AG08396 (cell line): ENCODE data around the gene ADAMTS16.

Source experiments
- DNase-seq: peaks from one replicate; pipeline ENCODE4 v3.0.0; 2012; ENCODE audit warnings: low spot score, mixed read lengths

The ADAMTS16 gene

GRCh38 chr5:5141625-5142525 is 1.7 kb downstream of the ADAMTS16 start:
- DNase-seq: peak; percentile 55

GRCh38 chr5:5144441-5144840 is 4.3 kb downstream of the ADAMTS16 start:
- no peak for DNase-seq

DNA sequence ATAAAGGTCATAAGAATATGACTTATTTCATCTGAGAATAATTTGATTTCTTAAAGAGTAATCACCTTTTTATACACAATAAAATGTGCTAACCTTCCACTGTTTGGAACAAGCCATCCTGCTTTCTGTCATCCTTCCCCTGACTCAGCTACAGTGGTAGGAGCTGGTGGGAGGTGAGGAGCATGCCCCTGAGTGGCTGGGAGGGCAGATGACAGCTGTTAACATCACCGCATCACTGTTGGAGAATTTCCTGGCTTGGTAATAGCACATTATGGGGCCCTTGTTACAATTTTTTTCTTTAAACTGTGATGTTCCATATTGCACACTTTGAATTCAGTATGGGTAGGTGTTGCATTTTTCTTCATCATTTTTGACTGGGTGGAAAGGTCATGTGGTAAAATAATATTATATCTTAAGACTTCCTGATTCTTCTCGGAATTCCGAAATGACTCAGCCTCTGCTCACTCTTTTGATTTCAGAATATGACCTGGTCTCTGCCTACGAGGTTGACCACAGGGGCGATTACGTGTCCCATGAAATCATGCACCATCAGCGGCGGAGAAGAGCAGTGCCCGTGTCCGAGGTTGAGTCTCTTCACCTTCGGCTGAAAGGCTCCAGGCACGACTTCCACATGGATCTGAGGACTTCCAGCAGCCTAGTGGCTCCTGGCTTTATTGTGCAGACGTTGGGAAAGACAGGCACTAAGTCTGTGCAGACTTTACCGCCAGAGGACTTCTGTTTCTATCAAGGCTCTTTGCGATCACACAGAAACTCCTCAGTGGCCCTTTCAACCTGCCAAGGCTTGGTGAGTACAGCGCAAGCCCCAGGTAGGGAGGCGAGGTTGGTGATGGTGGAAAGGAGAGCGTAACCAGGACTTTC is 5.8 kb downstream of the ADAMTS16 start:
- DNase-seq: no peak

GRCh38 chr5:5146530-5147160 is 6.5 kb downstream of the ADAMTS16 start:
- DNase-seq: no peak

DNA sequence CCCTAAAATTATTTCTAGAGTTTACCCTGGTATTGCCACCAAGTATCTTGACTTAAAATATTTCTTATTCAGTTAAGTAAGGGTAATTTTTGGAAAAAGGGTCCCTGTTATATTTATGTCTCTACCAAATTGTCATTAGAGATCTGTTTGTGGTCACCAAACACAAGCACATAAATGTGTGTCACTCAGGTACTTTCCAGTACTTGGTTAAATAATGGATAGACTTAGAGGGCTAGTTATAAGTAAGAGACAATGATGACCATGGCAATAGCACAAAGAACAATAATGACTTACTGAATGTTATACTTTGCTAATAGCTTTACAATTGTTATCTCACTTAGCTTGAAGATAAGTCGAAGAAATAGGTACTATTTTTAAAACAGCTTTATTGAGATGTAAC is 9.0 kb downstream of the ADAMTS16 start:
- DNase-seq: no peak

DNA sequence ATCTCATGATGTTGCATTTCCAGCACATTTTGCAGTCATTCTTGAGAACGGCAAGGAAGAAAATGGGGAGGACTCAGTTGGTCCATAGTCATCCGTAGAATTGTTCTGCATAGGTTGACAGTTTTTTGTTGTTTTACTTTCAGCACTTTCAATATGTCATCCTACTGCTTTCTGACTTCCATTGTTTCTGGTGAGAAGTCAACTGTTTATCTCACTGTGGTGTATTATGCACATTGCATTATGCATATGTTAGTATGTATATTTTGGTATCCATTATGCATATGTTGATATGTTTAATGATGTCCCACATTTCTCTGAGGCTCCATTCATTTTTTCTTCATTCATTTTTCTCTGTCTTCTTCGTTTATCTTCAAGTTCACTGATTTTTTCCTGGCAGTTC is 10.5 kb downstream of the ADAMTS16 start:
- DNase-seq: no peak

DNA sequence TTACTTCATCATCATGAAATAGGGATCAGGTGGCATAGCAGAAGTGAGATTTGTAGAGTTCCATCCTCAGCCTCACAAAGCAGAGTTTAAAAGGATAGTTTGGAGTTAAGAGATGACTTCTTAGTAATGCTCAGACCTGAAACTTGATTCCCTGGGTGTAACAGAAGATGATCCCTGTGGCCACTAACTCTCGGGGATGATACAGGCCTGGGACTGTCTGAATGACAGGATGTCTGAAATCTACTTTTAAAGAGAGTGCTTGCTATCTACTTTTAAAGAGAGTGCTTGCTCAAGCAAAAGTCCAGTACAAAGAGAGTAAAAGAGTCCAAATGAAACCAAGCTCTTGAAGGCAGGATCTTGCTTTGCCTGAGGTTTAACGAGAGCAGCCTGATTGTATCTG is 14.6 kb downstream of the ADAMTS16 start:
- DNase-seq: no peak

DNA sequence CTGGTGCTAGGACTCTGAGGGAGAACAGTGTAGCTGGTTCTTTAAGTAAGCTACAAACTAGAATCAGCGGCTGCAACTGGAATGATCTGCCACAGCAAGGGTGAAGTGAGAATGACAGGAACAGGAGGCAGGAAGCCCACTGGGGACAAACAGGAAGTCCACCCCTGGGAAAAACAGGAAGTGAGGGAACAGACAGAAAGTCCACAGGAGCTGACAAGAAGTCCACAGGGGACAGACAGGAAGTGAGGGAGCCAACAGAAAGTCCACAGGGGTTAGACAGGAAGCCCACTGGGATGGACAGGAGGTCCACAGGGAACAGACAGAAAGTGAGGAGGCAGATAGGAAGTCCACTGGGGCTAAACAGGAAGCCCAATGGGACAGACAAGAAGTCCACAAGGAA is 15.5 kb downstream of the ADAMTS16 start:
- DNase-seq: no peak

DNA sequence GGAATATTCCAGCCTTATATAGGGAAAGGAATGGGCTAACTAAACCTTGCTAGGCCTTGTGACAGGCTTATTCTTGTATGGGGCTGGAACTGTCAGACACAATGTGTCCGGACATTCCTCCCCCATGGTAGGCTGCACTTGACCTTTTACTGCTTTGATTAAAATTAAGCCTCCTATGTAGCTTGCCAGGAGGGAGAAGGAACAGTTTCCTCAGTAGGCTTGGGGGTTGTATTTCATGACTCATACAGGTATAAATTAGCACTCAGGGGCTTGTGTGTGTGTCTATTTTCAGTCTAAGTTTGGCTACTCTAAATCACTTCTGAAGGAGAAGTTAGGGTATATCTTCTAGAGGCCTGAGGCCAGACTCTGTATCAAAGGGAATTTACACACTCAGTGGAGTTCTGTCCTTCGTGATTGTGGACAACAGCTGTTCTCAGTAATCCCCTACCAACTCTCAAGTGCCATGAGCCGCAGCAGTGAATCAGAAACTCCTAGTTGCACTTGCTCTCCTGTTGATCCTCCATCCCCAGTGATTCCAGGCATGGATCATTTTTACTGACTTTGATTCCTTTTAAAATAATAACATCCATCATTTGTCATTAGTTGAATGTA is 16.4 kb downstream of the ADAMTS16 start:
- no peak for DNase-seq

- no peak for DNase-seq
Measured at GRCh38 chr5:5158472-5158895, 18.4 kb downstream of the ADAMTS16 start.

DNA sequence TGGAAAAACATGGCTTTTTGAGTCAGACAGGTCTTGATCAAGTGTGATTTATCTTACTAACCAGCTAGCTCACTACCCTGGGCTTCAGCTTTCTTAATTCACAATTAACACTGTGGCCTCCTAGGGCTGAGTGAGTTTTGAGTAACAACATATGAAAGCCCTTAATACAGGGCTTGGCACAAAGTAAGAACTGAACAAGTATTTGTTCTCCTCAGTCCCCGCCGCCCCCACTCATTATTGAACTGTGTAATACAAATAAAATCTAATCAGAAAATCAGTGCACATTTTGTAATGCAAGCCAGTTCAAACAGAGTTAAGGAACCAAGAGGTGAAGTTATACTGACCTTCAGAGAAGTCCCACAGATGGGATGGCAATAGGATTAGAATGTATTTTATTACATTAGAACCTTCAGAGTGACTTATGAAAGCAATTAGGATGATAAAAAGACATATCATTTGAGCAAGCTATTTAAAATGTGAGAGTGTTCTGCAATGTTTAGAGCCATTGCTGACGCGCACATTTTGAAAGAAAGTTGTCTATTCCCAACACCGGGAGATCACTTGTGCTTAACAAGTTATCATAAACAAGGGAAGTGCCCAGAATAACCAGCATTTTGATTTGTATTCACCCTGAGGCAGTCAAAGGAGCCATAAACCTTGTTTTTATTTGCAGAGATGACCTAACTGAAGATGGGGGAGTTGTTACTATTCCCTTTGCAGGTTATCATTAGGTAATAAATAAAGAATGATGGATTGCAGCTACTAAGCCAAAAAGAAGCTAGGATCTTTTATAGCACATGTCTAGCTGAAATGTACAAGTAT is 19.4 kb downstream of the ADAMTS16 start:
- DNase-seq: no peak

- no peak for DNase-seq
Measured at GRCh38 chr5:5164163-5164562, 24.0 kb downstream of the ADAMTS16 start.

GRCh38 chr5:5165541-5166002 is 25.4 kb downstream of the ADAMTS16 start:
- no peak for DNase-seq

DNA sequence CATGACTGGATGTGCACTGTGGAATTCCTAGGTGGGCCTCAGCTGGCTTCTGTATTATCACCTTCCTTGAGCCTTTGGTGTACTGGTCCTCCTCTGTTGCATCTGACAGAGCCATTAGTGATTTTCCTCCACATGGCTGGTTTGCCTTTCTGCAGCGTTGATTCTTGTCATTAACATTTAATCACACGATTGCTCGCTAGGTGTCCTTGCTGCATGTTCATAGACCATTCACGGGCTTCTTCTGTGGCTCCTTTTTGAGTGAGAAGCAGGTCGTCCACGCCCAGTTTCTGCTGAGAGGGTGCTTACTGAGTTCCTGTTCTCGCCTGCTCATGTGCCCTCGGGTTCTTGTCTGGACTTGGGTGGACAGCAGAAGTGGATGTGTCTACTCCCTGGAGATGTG is 29.3 kb downstream of the ADAMTS16 start:
- no peak for DNase-seq

- no peak for DNase-seq
Measured at GRCh38 chr5:5178136-5178535, 38.0 kb downstream of the ADAMTS16 start.

DNA sequence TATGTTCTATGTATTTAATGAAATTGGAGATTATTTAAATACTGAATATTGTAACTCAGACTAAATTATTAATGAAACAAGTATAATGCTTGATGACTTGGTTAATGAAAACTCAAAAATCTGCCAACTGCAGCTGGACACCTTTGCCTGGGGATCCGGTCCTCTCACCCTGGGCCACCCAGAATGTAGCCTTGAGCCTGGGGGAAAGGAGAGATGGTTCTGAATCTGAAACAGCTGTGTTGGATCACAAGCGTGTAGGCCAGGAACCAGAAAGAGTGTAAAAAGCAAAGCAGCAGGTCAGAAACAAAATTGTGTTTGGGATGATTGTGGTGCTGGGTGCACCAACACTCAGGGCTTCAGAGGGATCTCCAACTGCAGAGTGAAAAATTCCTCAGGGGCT is 38.5 kb downstream of the ADAMTS16 start:
- DNase-seq: no peak

DNA sequence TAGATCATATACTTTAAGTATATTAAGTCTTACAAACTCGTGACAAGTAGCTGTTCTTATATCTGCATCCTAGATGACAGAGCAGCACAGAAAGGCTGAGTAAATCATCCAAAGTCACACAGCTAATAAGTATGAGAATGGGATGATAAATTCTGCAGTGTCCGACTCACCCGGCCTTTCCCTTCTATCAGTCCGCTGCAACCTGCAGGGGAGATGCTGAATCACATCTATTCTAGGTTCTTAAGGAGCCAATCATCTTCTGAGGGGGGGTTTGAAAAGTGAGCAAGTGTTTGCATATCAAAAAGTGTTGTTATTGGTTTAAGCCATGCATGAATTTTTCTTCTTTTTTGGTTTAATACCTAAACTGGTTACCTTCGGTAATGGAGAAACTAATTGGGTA is 38.9 kb downstream of the ADAMTS16 start:
- DNase-seq: no peak

- no peak for DNase-seq
Measured at GRCh38 chr5:5179597-5179996, 39.5 kb downstream of the ADAMTS16 start.

- no peak for DNase-seq
Measured at GRCh38 chr5:5181650-5182324, 41.7 kb downstream of the ADAMTS16 start.

DNA sequence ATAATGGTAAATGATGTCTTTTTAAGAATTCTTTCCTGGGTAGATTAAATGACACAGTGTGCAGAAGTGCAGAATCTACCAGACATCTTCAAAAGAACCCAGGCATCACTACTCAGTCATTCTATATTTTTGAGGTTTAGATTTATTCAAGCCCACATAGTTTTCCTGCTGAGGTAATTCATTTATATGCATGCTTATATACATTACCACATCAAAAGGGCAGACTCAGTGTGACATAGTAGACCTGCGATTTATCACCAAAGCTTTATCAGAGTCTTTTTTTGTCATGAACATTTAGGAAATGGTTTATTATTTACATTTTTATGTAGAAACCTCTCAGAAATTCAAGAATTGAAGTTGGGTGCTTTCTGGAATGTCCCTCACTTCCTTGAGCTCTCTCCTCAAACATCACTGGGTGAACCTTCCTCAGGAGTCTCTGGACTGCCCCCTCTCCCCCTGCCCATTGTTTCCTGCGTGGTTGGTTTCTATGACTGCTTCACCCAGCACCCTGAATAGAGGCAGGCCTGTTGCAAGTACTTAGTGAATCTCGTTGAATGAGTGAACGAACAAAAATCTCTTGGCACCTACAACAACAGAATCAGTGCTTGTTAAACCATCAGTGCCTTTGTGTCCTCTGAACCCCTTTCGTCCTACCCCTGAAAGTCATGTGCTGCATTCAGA is 42.5 kb downstream of the ADAMTS16 start:
- no peak for DNase-seq
